Tibial artery (tissue), 4 donors: ENCODE results near the gene UBE2N.

Source experiments
- DNase-seq, 2 donors: peaks; one replicate each; pipeline ENCODE4 v3.0.0-alpha.2; 2019
- H3K27ac ChIP-seq, 2 donors: fragments of 200-600 bp; sonication (generic) in 1 of 2; 1 replicate in 1 of 2; 2 replicates in 1 of 2; pipeline ENCODE4 v1.5.1; 2018 to 2019; ENCODE audit warnings: mild to moderate bottlenecking in 1 of 2
- H3K27me3 ChIP-seq, 2 donors: fragments of 200-600 bp; sonication (generic) in 1 of 2; one replicate each; pipeline versions ENCODE4 v1.5.1 to v1.6.0; 2016 to 2019
- H3K36me3 ChIP-seq, 3 donors: fragments of 200-600 bp; sonication (generic) in 2 of 3; one replicate each; pipeline ENCODE4 v1.5.1; 2016 to 2019; ENCODE audit warnings: mild to moderate bottlenecking in 2 of 3
- H3K4me1 ChIP-seq, 4 donors: fragments of 200-600 bp; sonication (generic) in 2 of 4; 1 replicate in 3 of 4; 2 replicates in 1 of 4; pipeline ENCODE4 v1.5.1; 2016 to 2019
- H3K4me3 ChIP-seq, 2 donors: fragments of 200-600 bp; sonication (generic) in 1 of 2; 1 replicate in 1 of 2; 2 replicates in 1 of 2; pipeline ENCODE4 v1.5.1; 2018 to 2019; ENCODE audit warnings: mild to moderate bottlenecking in 2 of 2
- H3K9me3 ChIP-seq, 3 donors: fragments of 200-600 bp; sonication (generic) in 1 of 3; one replicate each; pipeline ENCODE4 v1.5.1; 2016 to 2019
- intact Hi-C: fragments of 100-400 bp; cut with DNase I; formaldehyde crosslinking; loops from one replicate; pipeline ENCODE4 v1.15.0; 2023; ENCODE audit warnings: low total_unique reads
- TF ChIP-seq, protein P1 (sequence below), 2 experiments: fragments of 200-600 bp in 1 of 2; fragments of 450-650 bp in 1 of 2; IDR thresholded peaks; one replicate each; pipeline ENCODE4 v1.5.1; 2017 to 2019; ENCODE audit warnings: antibody characterized with exemption in 2 of 2, mild to moderate bottlenecking in 1 of 2, moderate library complexity in 1 of 2

Gene UBE2N

DNA sequence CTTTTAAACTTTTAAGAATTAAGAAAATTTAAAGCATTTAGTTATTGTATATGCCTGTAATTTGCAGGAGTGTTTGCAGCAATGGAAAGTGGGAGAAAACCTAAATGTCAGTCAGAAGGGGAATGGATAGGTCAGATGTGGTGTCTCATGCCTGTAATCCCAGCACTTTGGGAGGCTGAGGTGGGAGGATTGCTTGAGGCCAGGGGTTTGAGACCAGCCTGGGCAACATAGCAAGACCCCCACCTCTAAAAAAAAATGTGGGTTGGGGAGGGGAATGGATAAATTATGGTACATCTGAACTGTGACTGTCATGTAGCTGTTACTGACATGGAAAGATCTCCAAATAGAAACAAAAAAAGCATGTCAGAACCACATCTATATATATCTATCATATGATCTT is 27.6 kb upstream of the UBE2N start:
- no peaks in the 10 kb centered on the region for H3K27me3 ChIP-seq
- peaks cover 0 to 20% (median 9%) of the 10 kb centered on the region in 4 donors for H3K4me1 ChIP-seq
- DNase-seq, result no peak
- intact Hi-C loops, result no loop called here
- peaks cover 0 to 10% (median 9%) of the 10 kb centered on the region in 3 donors for H3K36me3 ChIP-seq
- H3K9me3 ChIP-seq, result no peaks in the 10 kb centered on the region
- H3K4me3 ChIP-seq, result no peak overlapping the region
- TF ChIP-seq, protein P1, sequence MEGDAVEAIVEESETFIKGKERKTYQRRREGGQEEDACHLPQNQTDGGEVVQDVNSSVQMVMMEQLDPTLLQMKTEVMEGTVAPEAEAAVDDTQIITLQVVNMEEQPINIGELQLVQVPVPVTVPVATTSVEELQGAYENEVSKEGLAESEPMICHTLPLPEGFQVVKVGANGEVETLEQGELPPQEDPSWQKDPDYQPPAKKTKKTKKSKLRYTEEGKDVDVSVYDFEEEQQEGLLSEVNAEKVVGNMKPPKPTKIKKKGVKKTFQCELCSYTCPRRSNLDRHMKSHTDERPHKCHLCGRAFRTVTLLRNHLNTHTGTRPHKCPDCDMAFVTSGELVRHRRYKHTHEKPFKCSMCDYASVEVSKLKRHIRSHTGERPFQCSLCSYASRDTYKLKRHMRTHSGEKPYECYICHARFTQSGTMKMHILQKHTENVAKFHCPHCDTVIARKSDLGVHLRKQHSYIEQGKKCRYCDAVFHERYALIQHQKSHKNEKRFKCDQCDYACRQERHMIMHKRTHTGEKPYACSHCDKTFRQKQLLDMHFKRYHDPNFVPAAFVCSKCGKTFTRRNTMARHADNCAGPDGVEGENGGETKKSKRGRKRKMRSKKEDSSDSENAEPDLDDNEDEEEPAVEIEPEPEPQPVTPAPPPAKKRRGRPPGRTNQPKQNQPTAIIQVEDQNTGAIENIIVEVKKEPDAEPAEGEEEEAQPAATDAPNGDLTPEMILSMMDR (IDR thresholded peaks at IDR 0.05), result no peak
- no peak overlapping the region for H3K27ac ChIP-seq

DNA sequence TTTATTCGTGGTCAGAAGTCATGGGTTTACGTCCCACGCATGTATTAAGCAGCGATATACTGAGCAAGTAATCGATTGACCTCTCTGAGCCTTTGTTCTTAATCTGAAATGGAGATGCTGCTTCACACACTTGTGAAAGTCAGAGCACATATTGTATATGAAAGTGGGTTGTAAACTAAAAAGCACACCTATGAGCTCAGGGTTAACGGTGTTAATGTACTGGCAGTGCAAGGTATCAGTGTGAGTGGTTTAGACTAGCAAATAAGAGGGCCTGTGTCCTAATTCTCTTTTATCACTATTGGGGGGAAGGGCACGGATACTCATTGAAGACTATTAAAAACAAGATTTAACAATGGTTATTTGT is 26.2 kb upstream of the UBE2N start:
- H3K27ac ChIP-seq, result peak overlapping the region; percentile 83 to 86

DNA sequence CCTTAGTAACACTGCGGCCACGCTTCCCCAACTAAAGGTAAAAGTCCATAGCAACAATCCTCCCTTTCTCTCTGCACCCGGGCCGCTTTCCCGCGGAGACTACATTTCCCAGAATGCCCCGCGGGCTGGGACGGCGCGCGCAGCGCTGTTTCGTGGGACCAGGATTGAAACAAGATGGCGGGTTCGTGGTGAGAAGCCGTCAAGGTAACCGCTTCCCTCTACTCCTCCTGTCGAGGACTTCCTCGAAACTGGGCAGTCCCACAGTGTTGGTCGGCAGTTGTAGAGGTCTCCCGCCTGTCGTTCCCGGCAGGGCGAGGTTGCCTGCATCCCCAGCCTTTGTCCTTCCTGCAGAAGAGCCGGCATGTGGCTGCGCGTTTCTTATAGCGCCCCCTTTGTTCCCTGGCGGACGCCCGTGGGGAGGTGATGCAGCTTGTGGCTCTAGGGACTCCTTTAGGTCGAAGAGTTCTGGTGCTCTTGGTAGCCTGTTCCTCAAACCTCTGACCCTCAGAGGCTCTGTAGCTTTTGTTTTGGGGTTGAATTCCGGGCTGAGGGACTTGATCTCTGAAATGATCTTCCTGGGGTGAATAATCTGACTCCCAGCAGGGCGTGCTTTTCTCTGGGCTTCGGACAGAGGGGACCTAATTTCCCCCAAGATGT is 25.7 kb upstream of the UBE2N start, which contains the start of gene MRPL42:
TSS of gene MRPL42 (plus strand) at position 164 of the 657 bp plus-strand sequence. CDS start 1,772 bp downstream, outside the sequence.
- intact Hi-C loops, result no loop called here
- peaks cover 0 to 20% (median 9%) of the 10 kb centered on the region in 4 donors for H3K4me1 ChIP-seq
- H3K4me3 ChIP-seq, result peak within 1 kb of the TSS; percentile 70 to 73
- no peaks in the 10 kb centered on the region for H3K36me3 ChIP-seq
- H3K27me3 ChIP-seq, result no peaks in the 10 kb centered on the region
- peak; percentile 85 to 94 for DNase-seq
- peak within 1 kb of the TSS; percentile 83 to 86 for H3K27ac ChIP-seq
- TF ChIP-seq, protein P1 (IDR thresholded peaks at IDR 0.05), result peak; percentile 52 to 54
- H3K9me3 ChIP-seq, result no peaks in the 10 kb centered on the region

More for the DNA sequence above, 26.2 kb upstream of the UBE2N start:
- intact Hi-C loops, result no loop called here
- TF ChIP-seq, protein P1 (IDR thresholded peaks at IDR 0.05), result no peak
- Histone ChIP-seq H3K9me3 (no peaks in the 10 kb centered on the region), H3K4me3 (peak overlapping the region; percentile 70 to 73), H3K36me3 (peaks cover 0 to 2% (median 0%) of the 10 kb centered on the region in 3 donors), H3K4me1 (peaks cover 0 to 20% (median 9%) of the 10 kb centered on the region in 4 donors), H3K27me3 (no peaks in the 10 kb centered on the region)
- no peak for DNase-seq

DNA sequence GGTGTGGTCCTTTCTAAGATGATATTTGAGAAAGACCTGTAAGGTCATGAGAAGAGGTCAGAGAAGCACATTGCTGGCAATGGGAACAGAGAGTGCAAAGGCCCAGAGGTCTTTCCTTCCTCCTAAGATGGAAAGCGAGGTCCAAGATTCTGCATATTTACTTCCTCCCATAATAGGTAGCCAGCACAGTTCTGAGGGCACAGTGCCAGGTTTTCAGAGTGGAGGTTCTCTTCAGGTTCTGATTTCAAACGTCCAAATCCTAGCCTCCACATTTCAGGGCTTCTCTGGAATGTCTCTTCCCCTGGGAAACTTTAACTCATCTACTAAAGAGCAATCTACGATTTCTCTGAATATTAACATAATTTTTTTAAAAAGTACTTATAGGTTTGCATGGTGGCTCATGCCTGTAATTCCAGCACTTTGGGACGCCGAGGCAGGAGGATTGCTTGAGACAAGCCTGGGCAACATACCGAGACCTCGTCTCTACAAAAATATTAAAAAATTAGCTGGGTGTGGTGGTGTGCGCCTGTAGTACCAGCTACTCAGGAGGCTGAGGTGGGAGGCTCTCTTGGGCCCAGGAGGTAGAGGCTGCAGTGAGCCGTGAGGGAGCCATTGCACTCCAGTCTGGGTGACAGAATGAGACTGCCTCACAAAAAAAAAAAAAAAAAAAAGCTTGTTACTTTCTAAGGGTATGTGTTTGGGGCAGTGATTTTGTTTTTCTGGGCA is 25.0 kb upstream of the UBE2N start:
- DNase-seq, result no peak
- H3K9me3 ChIP-seq, result no peaks in the 10 kb centered on the region
- H3K27me3 ChIP-seq, result no peaks in the 10 kb centered on the region
- no peaks in the 10 kb centered on the region for H3K36me3 ChIP-seq
- peak overlapping the region; percentile 83 to 86 for H3K27ac ChIP-seq
- intact Hi-C loops, result no loop called here
- peak overlapping the region; percentile 70 to 73 for H3K4me3 ChIP-seq
- H3K4me1 ChIP-seq, result peaks cover 0 to 20% (median 9%) of the 10 kb centered on the region in 4 donors
- TF ChIP-seq, protein P1 (IDR thresholded peaks at IDR 0.05), result no peak

DNA sequence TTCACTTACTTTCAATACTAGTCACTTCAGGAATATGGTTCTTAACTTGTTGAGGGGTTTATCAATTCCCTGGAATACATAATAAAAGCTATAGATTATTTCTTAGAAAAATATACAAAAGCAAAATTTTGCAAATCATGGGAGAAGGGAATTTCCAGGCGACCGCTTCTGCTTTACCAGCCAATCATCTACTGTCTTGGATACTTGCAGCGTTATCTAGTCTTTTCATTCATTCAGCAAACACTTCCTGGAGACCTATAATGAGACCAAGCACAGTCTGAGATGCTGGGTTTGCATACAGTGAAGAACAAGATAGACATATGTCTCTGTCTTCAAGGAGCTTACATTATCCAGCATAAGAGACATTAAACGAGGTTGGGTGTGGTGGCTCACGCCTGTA is 24.1 kb upstream of the UBE2N start:
- Histone ChIP-seq H3K4me1 (peaks cover 0 to 20% (median 9%) of the 10 kb centered on the region in 4 donors), H3K9me3 (no peaks in the 10 kb centered on the region), H3K27ac (no peak overlapping the region), H3K36me3 (no peaks in the 10 kb centered on the region), H3K27me3 (no peaks in the 10 kb centered on the region), H3K4me3 (no peak overlapping the region)
- TF ChIP-seq, protein P1 (IDR thresholded peaks at IDR 0.05), result no peak
- no peak for DNase-seq
- intact Hi-C loops, result no loop called here
